Ascending aorta (tissue), 2 donors: ENCODE measurements around the gene PLAC1. TPM values are rescaled to one million over a fixed set of nuclear protein-coding genes. Genes with fewer than 3 reads are reported as not detected.

ENCODE experiments used
- DNase-seq, 2 donors: peaks; one replicate each; pipeline ENCODE4 v3.0.0-alpha.2; 2019; ENCODE audit warnings: low spot score in 2 of 2
- H3K27ac ChIP-seq, 2 donors: fragments of 200-600 bp; sonication (generic); one replicate each; pipeline ENCODE4 v1.5.1; 2016 to 2017; ENCODE audit warnings: mild to moderate bottlenecking in 1 of 2
- H3K27me3 ChIP-seq: fragments of 200-600 bp; sonication (generic); one replicate; pipeline ENCODE4 v1.5.1; 2017
- H3K36me3 ChIP-seq, 2 donors: fragments of 200-600 bp; sonication (generic); one replicate each; pipeline ENCODE4 v1.5.1; 2016
- H3K4me1 ChIP-seq, 2 donors: fragments of 200-600 bp; sonication (generic); one replicate each; pipeline ENCODE4 v1.5.1; 2016 to 2017; ENCODE audit warnings: mild to moderate bottlenecking in 1 of 2
- H3K4me3 ChIP-seq, 2 donors: fragments of 200-600 bp; sonication (generic); one replicate each; pipeline ENCODE4 v1.5.1; 2016 to 2017; ENCODE audit warnings: mild to moderate bottlenecking in 1 of 2
- H3K9me3 ChIP-seq, 2 donors: fragments of 200-600 bp; sonication (generic); one replicate each; pipeline ENCODE4 v1.5.1; 2016
- intact Hi-C: fragments of 100-400 bp; cut with DNase I; formaldehyde crosslinking; loops from one replicate; pipeline ENCODE4 v1.15.1; 2023
- total RNA-seq: library from RNA; depleted of rRNA; stranded (reverse); fragments of >200 nt; gene quantifications from one replicate; pipeline ENCODE4 v1.1.0, GENCODE V29; 2016
- TF ChIP-seq, protein P1 (sequence below), 3 experiments: fragments of 200-600 bp in 2 of 3; fragments of 450-650 bp in 1 of 3; sonication (generic) in 2 of 3; IDR thresholded peaks; one replicate each; pipeline ENCODE4 v1.5.1; 2016 to 2019; ENCODE audit warnings: antibody characterized with exemption in 3 of 3, mild to moderate bottlenecking in 1 of 3, moderate library complexity in 1 of 3

The PLAC1 gene
- total RNA-seq, 1 donor from 2014 or later = not detected

DNA sequence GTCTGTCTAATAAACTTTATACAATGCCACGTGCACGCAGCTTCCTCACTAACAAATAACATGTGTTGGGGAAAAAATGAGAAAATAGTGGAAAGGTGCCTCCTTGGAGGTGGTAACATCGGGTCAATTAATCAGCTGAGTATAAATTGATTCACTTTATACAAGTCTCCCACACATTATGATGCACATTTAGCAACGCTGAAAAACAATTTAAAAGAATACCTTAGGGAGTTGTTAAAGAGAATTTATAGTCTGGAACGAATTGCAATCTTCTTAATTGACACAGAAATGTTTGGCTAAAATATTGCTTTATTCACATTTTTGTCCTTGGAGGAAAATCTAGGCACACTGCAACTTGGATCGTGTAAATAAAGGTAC lies 114.1 kb downstream of the PLAC1 start:
- H3K9me3 ChIP-seq = no peaks in the 10 kb centered on the region
- intact Hi-C loops = no loop called here
- H3K27ac ChIP-seq = no peak overlapping the region
- H3K27me3 ChIP-seq = no peaks in the 10 kb centered on the region
- H3K4me3 ChIP-seq = no peak overlapping the region
- H3K36me3 ChIP-seq = no peaks in the 10 kb centered on the region
- TF ChIP-seq, protein P1, sequence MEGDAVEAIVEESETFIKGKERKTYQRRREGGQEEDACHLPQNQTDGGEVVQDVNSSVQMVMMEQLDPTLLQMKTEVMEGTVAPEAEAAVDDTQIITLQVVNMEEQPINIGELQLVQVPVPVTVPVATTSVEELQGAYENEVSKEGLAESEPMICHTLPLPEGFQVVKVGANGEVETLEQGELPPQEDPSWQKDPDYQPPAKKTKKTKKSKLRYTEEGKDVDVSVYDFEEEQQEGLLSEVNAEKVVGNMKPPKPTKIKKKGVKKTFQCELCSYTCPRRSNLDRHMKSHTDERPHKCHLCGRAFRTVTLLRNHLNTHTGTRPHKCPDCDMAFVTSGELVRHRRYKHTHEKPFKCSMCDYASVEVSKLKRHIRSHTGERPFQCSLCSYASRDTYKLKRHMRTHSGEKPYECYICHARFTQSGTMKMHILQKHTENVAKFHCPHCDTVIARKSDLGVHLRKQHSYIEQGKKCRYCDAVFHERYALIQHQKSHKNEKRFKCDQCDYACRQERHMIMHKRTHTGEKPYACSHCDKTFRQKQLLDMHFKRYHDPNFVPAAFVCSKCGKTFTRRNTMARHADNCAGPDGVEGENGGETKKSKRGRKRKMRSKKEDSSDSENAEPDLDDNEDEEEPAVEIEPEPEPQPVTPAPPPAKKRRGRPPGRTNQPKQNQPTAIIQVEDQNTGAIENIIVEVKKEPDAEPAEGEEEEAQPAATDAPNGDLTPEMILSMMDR (IDR thresholded peaks at IDR 0.05) = no peak
- no peak for DNase-seq
- no peaks in the 10 kb centered on the region for H3K4me1 ChIP-seq

DNA sequence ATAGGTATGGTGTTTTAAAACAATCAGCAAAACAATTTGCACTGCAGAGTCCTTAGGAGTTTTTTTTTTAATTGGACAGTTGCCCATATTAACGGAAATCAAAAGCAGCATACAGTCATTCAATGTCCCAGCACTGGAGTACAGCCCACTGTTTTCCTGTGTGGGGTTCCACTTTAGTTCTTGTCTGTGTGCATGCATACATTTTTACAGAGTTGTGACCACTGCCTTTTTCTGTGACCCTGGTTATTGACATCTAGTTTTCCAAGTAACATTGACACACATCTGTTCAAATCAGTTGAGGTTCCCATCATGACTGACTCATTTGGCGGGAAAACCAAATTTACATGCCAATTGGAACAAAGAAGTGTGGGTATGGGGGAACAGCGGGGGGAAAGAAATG lies 115.0 kb downstream of the PLAC1 start:
- H3K4me3 ChIP-seq = no peak overlapping the region
- H3K36me3 ChIP-seq = no peaks in the 10 kb centered on the region
- TF ChIP-seq, protein P1 (IDR thresholded peaks at IDR 0.05) = no peak
- no peaks in the 10 kb centered on the region for H3K9me3 ChIP-seq
- no peak overlapping the region for H3K27ac ChIP-seq
- DNase-seq = no peak
- no peaks in the 10 kb centered on the region for H3K27me3 ChIP-seq
- intact Hi-C loops = no loop called here
- H3K4me1 ChIP-seq = no peaks in the 10 kb centered on the region

DNA sequence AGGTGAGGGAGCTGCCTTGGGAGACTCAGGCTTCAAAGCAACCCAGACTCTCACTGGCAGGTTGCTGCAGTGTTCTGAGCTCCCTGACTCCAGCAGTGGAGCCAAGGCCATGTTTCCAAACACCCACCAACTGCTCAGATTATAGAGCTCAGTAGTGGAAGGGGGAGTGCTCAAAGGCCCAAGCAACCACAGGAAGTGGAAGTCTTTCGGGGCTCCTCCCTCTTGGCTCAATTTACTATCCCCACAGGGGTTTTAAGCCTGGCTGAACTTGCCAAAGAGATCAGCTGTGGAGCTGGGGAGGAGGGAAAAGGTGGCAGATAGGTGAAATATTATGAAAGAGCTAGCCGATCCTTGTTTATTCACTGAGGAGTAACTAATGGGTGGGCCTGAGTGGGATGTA lies 115.8 kb downstream of the PLAC1 start:
- Histone ChIP-seq H3K36me3 (no peaks in the 10 kb centered on the region), H3K9me3 (no peaks in the 10 kb centered on the region), H3K4me1 (no peaks in the 10 kb centered on the region), H3K4me3 (no peak overlapping the region), H3K27me3 (no peaks in the 10 kb centered on the region), H3K27ac (no peak overlapping the region)
- TF ChIP-seq, protein P1 (IDR thresholded peaks at IDR 0.05) = no peak
- intact Hi-C loops = no loop called here
- no peak for DNase-seq

DNA sequence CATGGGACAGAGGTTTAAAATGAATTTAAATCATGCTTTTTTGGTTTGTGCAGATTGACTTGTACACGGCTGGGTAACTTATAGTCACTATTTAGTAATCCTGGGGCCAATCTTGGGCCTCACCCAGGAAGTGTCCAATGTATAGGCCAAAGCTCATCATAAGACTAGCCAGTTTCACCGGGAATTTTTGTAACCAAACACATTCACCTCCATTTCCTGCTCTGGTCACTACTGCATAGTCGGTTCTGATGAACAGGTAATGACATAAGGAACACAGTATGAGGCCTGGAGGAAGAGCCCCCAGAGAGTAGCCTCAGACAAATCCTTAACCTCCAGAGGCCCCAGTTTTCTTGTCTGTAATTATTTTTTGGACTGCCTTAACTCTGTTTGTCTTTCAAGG lies 116.4 kb downstream of the PLAC1 start:
- H3K4me1 ChIP-seq = no peaks in the 10 kb centered on the region
- no peak overlapping the region for H3K4me3 ChIP-seq
- no peaks in the 10 kb centered on the region for H3K27me3 ChIP-seq
- H3K9me3 ChIP-seq = no peaks in the 10 kb centered on the region
- intact Hi-C loops = no loop called here
- TF ChIP-seq, protein P1 (IDR thresholded peaks at IDR 0.05) = no peak
- no peak for DNase-seq
- no peak overlapping the region for H3K27ac ChIP-seq
- H3K36me3 ChIP-seq = no peaks in the 10 kb centered on the region

DNA sequence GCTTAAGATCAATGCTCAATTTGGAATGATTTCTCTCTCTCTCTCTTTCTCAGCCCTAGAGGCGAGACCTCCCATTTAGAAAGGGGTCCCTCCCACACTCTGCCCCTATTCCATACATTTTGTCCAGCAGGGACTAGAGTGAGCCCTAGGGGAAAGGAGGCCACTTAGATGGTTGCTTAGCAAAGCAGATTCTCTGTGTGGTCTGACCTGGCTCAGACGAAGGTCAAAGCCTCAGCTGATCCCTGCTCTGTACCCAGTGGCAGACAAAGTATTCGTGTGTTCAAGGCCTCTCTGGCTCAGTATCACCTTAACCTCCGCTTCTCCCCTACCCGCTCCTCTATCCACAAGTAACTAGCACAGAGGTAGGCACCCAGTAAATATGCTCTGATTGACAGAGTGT lies 120.0 kb downstream of the PLAC1 start:
- TF ChIP-seq, protein P1 (IDR thresholded peaks at IDR 0.05) = no peak
- intact Hi-C loops = no loop called here
- no peaks in the 10 kb centered on the region for H3K4me1 ChIP-seq

More for the DNA sequence above, 120.0 kb downstream of the PLAC1 start:
- H3K27me3 ChIP-seq = no peaks in the 10 kb centered on the region
- no peak overlapping the region for H3K4me3 ChIP-seq
- no peak overlapping the region for H3K27ac ChIP-seq
- no peaks in the 10 kb centered on the region for H3K9me3 ChIP-seq
- no peak for DNase-seq
- H3K36me3 ChIP-seq = no peaks in the 10 kb centered on the region
